ENCODE data around the gene RBP5. TPM values are rescaled to one million over a fixed set of nuclear protein-coding genes. Genes with fewer than 3 reads are reported as not detected.

The RBP5 gene
- total RNA-seq, 4 donors from 2014 or later, result 0.78 to 9.9 (median 2.2) TPM

DNA sequence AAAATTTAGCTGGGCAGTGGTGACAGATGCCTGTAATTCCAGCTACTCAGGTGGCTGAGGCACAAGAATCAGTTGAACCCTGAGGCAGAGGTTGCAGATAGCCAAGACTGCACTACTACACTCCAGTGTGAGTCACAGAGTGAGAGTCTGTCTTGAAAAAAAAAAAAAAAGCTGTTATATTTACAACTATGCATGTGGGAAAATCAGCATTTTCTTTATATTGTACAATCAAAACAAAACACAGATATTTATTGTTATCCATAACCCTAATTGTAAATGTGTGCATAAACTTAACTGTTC lies 48.9 kb downstream of the RBP5 start:
- Histone ChIP-seq H3K4me1 (peaks cover 0 to 31% (median 8%) of the 10 kb centered on the region in 4 donors), H3K36me3 (peaks cover 0 to 37% (median 0%) of the 10 kb centered on the region in 3 donors), H3K27me3 (no peaks in the 10 kb centered on the region), H3K4me3 (no peak overlapping the region), H3K27ac (peak overlapping the region in 2 of 4 donors; percentile 76 to 84), H3K9me3 (no peaks in the 10 kb centered on the region)
- TF ChIP-seq CTCF (IDR thresholded peaks at IDR 0.05), result no peak
- TF ChIP-seq POLR2A (IDR thresholded peaks at IDR 0.05), result no peak
- no peak for TF ChIP-seq EP300 (IDR thresholded peaks at IDR 0.05)
- DNase-seq (ENCODE audit: low spot score in 2 of 2), result no peak

- Histone ChIP-seq H3K36me3 (peaks cover 0 to 31% (median 0%) of the 10 kb centered on the region in 3 donors), H3K4me3 (no peak overlapping the region), H3K9me3 (no peaks in the 10 kb centered on the region), H3K27me3 (no peaks in the 10 kb centered on the region), H3K27ac (no peak overlapping the region), H3K4me1 (peaks cover 0 to 31% (median 8%) of the 10 kb centered on the region in 4 donors)
- TF ChIP-seq POLR2A (IDR thresholded peaks at IDR 0.05) (no peak), EP300 (IDR thresholded peaks at IDR 0.05) (no peak), CTCF (IDR thresholded peaks at IDR 0.05) (no peak)
- DNase-seq (ENCODE audit: low spot score in 2 of 2), result no peak
- WGBS, 2 donors, result 64 to 68% methylated on average over 4 of the region's 4 CpGs
Observed at GRCh38 chr12:7078163-7078562, 50.5 kb downstream of the RBP5 start.

DNA sequence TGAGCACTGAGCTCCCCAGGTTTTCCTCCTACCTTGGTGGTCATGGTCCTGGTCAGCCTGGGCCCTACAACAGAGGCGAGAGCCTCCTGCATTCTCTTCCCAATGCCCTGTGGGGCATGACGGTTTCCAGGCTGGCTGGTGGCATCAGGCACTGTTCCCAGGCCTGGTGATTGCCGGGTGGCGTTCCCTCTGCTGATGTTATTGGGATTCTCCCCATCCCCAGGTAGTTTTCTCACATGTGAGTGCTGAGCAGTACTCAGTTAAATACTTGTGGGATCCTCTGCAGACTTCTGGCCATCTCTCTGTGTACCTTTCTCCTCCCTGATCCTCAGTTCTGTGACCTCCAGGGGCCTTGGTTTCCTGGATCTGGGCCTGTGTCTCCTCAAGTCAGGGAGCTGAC lies 52.2 kb downstream of the RBP5 start:
- TF ChIP-seq EP300 (IDR thresholded peaks at IDR 0.05) (no peak), CTCF (IDR thresholded peaks at IDR 0.05) (no peak), POLR2A (IDR thresholded peaks at IDR 0.05) (no peak)
- H3K4me3 ChIP-seq, result no peak overlapping the region
- DNase-seq (ENCODE audit: low spot score in 2 of 2), result no peak
- 91 to 95% methylated on average over 4 of the region's 4 CpGs for WGBS, 2 donors
- no peaks in the 10 kb centered on the region for H3K27me3 ChIP-seq
- H3K36me3 ChIP-seq, result peaks cover 0 to 14% (median 0%) of the 10 kb centered on the region in 3 donors
- H3K27ac ChIP-seq, result no peak overlapping the region
- peaks cover 0 to 30% (median 8%) of the 10 kb centered on the region in 4 donors for H3K4me1 ChIP-seq
- no peaks in the 10 kb centered on the region for H3K9me3 ChIP-seq

DNA sequence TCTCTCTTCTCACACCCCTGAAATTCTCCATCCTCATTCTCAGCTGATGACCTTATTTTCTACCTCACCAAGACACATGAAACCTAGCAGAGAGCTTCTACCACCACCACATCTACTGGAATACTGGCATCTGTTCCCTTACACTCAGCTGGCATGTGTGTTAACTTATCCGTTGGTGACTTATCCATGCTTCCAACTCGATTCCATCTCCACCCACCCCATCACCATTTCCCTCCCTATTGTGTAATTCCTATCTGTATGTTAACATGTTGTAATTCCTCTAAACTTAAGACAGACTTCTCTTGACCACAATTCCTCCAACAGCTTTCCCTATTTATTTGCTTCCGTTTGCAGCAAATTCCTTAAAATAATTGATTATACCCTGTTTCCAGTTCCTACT lies 52.8 kb downstream of the RBP5 start:
- H3K4me1 ChIP-seq, result peaks cover 0 to 24% (median 8%) of the 10 kb centered on the region in 4 donors
- no peak overlapping the region for H3K4me3 ChIP-seq
- WGBS, 2 donors, result 74% methylated on average over 3 of the region's 3 CpGs
- H3K36me3 ChIP-seq, result peaks cover 0 to 9% (median 0%) of the 10 kb centered on the region in 3 donors
- TF ChIP-seq POLR2A (IDR thresholded peaks at IDR 0.05), result no peak
- no peak for TF ChIP-seq EP300 (IDR thresholded peaks at IDR 0.05)
- TF ChIP-seq CTCF (IDR thresholded peaks at IDR 0.05), result no peak
- no peak for DNase-seq (ENCODE audit: low spot score in 2 of 2)
- H3K9me3 ChIP-seq, result no peaks in the 10 kb centered on the region
- no peaks in the 10 kb centered on the region for H3K27me3 ChIP-seq
- no peak overlapping the region for H3K27ac ChIP-seq

GRCh38 chr12:7075518-7075917 lies 53.2 kb downstream of the RBP5 start:
- Histone ChIP-seq H3K4me1 (peaks cover 0 to 20% (median 5%) of the 10 kb centered on the region in 4 donors), H3K27me3 (no peaks in the 10 kb centered on the region), H3K9me3 (no peaks in the 10 kb centered on the region), H3K36me3 (peaks cover 0 to 9% (median 0%) of the 10 kb centered on the region in 3 donors), H3K27ac (no peak overlapping the region), H3K4me3 (no peak overlapping the region)
- no peak for DNase-seq (ENCODE audit: low spot score in 2 of 2)
- TF ChIP-seq EP300 (IDR thresholded peaks at IDR 0.05), result no peak
- TF ChIP-seq CTCF (IDR thresholded peaks at IDR 0.05), result no peak
- no peak for TF ChIP-seq POLR2A (IDR thresholded peaks at IDR 0.05)
- WGBS, 2 donors, result 70 to 72% methylated on average over 3 of the region's 3 CpGs
